HG02798 (cell line): ENCODE data around the gene ZNF695.
A peak's percentile ranks its signal among the peaks of the same experiment; 100 is the strongest.
"Not testable (repeated sequence)": the region's sequence is repeated elsewhere in the genome, so short reads cannot be mapped to it uniquely, and the experiment has no call there.

ENCODE experiments used
- ATAC-seq: cut with Tn5 transposase; IDR thresholded peaks from one replicate; pipeline ENCODE4 v1.9.1; 2021; ENCODE audit warnings: mild to moderate bottlenecking; ENCODE audit not compliant: unreplicated experiment, poor library complexity

Gene ZNF695

DNA sequence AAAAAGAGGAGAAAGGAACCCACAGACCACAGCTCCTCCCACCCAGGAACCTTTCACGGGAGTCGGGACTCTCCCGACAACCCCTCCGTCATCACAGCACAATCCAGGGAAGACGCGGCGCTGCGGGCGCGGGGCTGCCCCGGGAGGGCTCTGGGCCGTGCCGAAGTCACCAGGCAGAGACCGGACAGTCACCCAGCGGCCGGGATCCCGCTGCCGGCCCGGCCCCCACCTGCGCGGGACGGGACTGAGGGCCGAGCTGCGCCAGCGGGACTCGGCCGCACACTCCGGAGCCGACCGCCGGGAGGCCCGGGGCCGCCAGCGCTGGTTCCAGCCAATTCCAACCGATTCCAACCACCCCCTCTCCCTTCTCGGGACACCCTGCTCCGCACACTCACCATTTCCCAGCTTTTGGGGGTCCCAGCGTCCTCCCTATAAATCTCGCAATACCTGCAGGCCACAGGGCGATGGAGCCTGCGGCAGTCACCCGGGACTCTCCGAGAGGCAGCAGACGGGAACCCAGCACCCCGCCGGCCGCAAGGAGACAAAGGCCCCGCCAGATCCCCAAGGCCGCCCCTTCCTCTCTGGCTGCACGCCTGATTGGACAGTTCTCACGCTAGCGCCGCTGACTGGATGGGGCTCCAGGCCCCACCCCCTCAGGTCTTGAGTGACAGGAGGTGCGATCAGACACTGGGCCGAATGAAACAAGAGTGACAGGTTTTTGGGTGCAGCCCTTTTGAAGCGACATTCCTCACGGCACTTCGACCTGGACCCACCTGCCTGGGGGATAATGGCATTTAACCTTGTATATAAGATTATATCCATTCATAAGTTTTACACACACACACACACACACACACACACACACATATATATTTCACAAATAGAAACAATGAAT lies at the start of gene ZNF695:
Gene ZNF695, minus strand, starts transcription at position 547 of the 895 bp plus-strand sequence. Its CDS starts 149 bp downstream, at position 398.
- ATAC-seq = peak; percentile 100

DNA sequence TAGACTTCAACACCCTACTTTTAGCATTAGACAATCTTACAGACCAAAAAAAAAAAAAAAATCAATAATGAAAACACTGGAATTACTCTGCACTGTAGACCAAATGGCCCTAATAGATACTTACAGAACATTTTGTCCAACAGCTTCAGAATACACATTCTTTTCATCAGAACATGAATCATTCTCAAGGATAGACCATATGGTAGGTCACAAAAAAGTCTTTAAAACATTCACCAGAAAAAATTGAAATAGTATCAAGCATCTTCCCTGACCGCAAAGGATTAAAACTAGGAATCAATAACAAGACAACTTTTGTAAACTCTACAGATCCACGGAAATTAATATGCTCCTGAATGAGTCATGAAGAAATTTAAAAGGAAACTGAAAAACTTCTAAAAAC lies 48.2 kb upstream of the ZNF695 start:
- ATAC-seq = no peak

DNA sequence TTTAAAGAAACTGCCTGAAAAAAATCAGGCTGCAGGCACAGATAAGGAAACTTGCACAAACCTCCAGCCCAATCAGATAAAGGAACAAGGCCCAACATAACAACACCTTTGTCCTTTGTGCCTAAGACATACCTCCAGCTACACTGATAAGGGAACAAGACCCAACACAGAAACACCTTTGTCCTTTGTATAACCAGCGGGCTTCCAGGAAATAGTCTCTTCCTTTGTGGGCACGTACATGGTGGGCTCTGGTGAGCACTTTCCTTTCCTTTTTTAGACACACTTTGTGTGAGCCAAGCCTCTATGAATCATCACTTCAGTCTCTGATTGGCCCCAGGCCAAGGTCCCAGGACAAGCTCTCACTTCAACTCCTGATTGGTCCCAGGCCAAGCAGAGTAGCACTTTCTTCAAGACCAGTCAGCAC lies 47.1 kb upstream of the ZNF695 start:
- no peak for ATAC-seq

DNA sequence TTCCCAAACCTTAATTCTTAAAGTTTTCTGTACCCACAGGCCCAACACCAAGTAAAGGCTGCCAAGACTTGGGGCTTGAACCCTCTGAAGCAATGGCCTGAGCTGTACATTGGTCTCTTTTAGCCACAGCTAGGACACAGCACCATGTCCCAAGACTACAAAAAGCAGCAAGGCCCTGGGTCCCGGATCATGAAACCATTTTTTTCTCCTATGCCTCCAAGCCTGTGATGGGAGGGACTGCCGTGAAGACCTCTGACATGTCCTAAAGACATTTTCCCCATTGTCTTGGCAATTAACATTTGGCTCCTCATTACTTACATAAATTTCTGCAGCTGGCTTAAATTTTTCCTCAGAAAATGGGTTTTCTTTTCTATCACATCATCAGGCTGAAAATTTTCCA lies 39.8 kb upstream of the ZNF695 start:
- ATAC-seq = no peak

DNA sequence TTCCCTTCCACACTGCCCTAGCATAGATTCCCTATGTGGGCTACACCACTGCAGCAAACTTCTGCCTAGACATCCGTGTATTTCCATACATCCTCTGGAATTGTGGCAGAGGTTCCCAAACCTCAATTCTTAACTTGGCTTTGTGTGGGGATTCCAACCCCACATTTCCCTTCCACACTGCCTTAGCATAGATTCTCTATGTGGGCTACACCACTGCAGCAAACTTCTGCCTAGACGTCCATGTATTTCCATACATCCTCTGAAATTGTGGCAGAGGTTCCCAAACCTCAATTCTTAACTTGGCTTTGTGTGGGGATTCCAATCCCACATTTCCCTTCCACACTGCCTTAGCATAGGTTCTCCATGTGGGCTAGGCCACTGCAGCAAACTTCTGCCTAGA lies 39.4 kb upstream of the ZNF695 start:
- ATAC-seq = no peak

DNA sequence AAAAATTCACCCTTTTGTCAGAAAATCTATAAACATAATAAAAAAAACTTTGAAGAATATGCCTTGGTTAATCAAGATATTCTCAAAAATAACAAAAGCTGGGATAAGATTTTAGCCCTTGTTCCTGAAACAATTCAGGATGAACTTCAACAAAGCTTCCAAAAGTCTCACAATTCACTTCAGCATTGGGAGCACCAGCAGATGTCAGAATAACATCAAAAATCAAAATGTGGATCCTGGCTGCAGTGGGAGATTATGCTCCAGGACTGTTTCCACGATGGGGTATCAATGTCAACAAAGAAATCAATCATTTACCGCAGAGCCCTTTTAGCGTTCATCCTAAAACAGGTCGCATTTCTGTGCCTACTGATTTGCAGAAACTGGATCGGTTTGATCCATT lies 35.5 kb upstream of the ZNF695 start:
- ATAC-seq = no peak

DNA sequence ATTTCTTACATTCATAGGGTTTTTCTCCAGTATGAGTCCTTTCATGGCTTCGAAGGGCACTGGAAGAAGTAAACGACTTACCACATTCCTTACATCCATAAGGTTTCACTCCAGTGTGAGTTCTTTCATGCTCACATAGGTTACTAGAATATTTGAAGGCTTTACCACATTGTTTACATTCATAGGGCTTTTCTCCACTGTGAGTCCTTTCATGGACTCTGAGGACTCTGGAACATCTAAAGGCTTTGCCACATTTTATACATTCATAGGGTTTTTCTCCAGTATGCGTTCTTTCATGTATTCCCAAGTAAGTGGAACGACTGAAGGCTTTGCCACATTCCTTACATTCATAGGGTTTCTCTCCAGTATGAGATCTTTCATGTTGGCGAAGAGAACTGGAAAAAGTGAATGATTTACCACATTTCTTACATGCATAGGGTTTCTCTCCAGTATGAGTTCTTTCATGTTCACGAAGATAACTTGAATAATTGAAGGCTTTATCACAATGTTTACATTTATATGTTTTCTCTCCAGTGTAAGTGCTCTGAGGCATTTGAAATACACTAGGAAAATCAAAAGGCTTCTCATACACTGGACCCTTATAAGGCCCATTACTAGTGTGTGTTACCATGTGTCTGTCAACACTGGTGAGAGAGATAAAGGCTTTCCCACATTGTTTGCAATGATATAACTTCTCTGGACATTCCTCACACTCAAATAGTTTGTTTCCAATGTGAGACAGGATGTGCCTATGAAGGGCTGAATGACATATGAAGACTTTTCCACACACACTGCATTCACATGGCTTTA lies 29.9 kb upstream of the ZNF695 start:
- ATAC-seq = no peak

DNA sequence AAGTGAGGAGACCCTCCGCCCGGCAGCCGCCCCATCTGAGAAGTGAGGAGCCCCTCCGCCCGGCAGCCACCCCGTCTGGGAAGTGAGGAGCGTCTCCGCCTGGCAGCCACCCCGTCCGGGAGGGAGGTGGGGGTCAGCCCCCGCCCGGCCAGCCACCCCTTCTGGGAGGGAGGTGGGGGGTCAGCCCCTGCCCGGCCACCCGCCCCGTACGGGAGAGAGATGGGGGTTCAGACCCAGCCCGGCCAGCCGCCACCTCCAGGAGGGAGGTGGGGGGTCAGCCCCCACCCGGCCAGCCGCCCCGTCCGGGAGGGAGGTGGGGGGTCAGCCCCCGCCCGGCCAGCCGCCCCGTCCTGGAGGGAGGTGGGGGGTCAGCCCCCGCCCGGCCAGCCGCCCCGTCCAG lies 24.4 kb upstream of the ZNF695 start:
- ATAC-seq = not testable (repeated sequence)

DNA sequence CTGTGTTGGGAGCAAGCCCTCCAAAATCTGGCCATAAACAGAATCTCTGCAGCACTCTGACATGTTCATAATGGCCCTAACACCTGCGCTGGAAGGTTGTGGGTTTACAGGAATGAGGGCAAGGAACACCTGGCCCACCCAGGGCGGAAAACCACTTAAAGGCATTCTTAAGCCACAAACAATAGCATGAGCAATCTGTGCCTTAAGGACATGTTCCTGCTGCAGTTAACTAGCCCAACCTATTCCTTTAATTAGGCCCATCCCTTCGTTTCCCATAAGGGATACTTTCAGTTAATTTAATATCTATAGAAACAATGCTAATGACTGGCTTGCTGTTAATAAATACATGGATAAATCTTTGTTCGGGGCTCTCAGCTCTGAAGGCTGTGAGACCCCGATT lies 16.8 kb upstream of the ZNF695 start:
- not testable (repeated sequence) for ATAC-seq

DNA sequence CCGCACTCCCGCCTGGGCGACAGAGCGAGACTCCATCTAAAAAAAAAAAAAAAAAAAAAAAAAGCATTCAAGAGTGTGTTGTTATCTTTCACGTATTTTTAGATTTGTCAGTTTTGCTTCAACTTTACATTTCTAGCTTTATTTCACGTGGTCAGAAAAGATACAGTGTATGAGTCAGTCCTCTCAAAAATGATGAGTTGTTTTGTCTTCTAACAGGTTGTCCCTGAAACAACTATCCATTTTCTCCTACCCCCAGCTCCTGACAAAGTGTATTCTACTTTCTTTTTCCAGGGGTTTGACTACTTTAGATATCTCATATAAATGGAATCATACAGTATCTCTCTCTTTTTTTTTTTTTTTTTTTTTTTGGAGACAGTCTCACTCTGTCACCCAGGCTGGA lies 5.5 kb upstream of the ZNF695 start:
- ATAC-seq = no peak

DNA sequence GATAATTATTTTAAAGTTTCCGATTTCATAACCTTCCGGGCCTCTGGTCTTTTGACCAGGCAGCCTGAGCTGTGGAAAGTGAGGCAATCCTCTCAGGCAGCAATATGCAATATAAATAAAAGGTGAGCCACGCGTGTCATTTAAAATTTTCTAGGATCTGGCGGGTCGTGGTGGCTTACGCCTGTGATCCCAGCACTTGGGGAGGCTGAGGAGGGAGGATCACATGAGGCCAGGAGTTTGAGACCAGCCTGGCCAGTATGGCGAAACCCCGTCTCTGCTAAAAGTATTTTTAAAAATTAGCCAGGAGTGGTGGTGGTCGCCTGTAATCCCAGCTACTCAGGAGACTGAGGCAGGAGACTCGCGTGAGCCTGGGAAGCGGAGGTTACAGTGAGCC lies 546 bp upstream of the ZNF695 start:
- ATAC-seq = no peak

DNA sequence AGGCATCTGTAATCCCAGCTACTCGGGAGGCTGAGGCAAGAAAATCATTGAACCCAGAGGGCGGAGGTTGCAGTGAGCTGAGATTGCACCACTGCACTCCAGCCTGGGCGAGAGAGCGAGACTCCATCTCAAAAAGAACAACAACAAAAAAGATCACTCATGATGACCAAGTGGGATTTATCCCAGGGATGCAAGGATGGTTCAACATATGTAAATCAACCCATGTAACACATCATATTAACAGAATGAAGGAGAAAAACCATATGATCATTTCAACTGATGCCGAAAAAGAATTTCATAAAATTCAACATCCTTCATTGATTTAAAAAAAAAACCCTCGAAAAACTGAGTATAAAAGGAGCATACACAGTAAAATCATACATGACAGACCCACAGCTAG lies 3.8 kb downstream of the ZNF695 start:
- not testable (repeated sequence) for ATAC-seq

DNA sequence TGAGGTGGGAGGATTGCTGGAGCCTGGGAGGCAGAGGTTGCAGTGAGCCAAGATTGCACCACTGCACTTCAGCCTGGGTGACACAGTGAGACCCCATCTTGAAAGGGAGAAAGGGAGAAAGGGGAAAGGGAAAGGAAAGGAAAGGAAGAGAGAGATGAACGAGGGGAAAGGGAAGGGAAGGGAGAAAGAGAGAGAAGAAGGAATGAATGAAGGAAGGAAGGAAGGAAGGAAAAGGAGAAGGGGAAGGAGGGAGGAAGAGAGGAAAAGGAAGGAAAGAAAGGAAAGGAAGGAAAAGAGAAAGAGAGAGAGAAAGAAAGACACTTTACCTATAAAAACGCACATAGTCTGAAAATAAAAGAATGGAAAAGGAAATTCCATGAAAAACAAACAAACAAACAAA lies 18.0 kb downstream of the ZNF695 start:
- no peak for ATAC-seq

DNA sequence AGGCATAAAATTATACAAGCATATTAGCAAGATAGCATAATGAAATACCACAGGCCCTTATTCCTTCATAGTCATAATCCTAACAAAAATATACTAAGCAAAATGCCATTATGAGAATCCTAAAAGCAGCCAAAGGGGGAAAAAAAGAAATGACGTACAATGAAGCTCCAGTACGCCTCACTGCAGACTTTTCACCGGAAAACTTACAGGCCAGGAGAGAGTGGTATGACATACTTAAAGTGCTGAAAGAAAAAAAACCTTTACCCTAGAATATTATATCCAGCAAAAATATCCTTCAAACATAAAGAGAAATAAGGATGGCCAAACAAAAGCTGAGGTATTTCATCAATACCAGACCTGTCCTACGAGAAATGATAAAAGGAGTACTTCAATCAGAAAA lies 19.5 kb downstream of the ZNF695 start:
- ATAC-seq = no peak

DNA sequence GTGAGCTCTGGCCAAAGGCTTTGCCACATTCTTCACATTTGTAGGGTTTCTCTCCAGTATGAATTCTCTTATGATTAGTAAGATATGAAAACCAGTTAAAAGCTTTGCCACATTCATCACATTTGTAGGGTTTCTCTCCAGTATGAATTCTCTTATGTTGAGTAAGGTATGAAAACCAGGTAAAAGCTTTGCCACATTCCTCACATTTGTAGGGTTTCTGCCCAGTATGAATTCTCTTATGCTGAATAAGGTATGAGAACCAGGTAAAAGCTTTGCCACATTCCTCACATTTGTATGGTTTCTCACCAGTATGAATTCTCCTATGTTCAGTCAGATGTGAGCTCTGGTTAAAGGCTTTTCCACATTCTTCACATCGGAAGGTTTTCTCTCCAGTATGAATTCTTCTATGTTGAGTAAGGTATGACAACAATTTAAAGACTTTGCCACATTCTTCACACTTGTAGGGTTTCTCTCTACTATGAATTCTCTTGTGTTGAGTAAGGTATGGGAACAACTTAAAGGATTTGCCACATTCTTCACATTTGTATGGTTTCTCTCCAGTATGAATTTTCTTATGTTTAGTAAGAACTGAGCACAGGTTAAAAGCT lies 20.7 kb downstream of the ZNF695 start:
- ATAC-seq = no peak

DNA sequence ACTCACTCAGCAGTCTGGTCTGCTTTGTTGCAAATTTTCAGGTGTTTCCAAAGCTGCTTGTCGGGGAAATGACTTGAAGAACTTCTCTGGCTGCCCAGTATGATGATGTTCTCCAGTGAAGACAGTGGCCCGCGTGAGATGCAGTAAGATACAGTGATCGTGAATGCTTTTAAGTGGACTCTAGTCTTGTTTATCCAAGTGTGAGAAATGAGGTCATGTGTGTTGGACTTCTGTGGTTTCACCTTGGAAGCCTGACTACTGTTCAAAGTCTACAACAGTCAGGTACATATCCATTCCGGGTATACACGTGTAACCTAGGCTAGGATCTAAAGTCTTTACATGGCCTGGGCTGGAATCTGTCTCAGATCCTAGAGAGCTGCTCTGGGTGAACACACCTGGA lies 29.1 kb downstream of the ZNF695 start:
- ATAC-seq = no peak

DNA sequence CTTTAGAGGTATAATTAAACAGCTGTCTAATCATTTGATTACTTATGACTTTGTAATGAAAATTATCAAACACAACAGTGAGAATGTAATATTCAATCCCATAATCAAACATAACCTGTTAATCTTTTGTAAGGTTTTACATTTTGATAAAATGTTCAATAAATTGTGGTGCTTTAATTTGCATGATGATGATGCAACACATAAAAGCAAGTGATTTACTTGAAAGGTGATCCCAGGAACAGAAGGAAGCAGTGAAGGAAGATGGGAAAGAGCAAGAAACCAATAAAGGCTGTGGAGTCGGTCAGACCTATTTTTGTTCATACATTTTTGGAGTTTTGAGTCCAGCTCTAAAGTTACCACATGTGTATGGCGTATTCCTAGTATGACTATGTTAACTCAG lies 29.6 kb downstream of the ZNF695 start:
- ATAC-seq = no peak

DNA sequence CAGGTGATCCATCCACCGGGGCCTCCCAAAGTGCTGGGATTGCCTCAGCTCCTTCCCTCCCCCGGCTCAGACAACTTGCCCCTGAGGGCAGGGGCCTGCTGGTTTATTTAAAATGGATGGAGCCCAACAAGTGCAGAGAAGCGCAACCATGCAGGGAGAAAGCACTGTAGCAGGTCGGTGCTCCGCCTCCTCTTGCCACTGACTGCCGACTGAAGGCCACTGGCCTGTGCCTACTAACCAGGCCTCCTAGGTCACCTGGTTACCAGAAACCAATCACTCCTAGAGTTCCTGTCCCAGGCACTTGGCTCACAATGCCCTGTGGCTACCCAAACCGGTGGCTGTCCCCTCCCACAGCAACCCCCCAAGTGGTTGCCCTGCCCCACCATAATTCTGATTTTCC lies 35.9 kb downstream of the ZNF695 start:
- ATAC-seq = no peak

DNA sequence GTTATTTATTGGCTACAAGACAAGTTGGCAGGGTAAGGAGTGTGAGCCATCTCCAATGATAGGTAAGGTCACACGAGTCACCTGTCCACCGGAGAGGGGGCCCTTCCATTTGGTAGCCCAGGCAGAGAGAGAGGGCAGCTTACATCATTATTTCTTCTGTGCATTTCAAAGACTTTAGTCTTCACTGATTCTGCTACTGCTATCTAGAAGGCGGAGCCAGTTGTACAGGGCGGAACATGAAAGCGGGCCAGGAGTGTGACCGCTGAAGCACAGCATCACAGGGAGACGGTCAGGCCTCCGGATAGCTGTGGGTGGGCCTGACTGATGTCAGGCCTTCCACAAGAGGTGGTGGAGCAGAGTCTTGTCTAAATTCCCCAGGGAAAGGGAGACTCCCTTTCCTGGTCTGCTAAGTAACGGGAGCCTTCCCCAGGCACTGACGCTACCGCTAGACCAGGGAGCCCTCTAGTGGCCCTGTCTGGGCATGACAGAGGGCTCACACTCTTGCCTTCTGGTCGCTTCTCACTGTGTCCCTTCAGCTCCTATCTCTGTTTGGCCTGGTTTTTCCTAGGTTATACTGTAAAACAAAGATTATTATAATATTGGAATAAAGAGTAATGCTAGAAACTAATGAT lies 36.7 kb downstream of the ZNF695 start:
- no peak for ATAC-seq

DNA sequence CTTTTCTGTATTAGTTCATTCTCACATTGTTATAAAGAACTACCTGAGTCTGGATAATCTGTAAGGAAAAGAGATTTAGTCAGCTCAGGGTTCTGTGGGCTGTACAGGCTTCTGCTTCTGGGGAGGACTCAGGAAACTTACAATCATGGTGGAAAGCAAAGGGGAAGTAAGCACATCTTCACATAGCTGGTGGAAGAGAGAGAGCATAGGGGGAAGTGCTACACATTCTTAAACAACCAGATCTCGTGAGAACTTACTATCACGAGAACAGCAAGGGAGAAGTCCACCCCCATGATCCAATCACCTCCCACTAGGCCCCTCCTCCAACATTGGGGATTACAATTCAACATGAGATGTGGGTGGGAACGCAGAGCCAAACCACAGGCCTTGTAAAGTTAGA lies 38.2 kb downstream of the ZNF695 start:
- ATAC-seq = no peak

DNA sequence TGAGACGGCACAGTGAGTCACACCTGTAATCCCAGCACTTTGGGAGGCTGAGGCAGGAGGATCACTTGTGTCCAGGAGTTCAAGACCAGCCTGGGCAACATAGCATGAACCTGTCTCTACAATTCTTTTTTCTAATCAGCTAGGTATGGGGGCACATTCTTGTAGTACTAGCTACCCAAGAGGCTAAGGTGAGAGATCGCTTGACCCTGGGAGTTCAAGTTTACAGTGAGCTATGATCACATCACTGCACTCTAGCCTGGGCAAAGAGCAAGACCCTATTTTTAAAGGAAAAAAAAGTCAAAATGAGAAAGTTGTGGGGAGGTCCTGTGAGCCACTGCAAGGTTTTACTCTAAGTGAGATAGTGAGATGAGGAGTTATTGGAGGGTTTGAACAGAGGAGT lies 41.4 kb downstream of the ZNF695 start:
- no peak for ATAC-seq
